ENCODE measurements around the gene RARS1.

The RARS1 gene

GRCh38 chr5:168467755-168468330 lies 18.4 kb upstream of the RARS1 start:
- Histone ChIP-seq H3K36me3 (replicated peaks) (peaks cover 23% of the 10 kb centered on the region), H3K9me3 (no peaks in the 10 kb centered on the region)

GRCh38 chr5:168468836-168469235 lies 17.4 kb upstream of the RARS1 start:
- no peak overlapping the region for H3K4me3 ChIP-seq
- H3K27me3 ChIP-seq (ENCODE audit: low read depth) = no peaks in the 10 kb centered on the region
- no peak for DNase-seq (ENCODE audit: low spot score in 2 of 2)
- H3K9me3 ChIP-seq = no peaks in the 10 kb centered on the region
- no peaks in the 10 kb centered on the region for H3K4me1 ChIP-seq
- in situ Hi-C loops (cut with MboI; ENCODE audit: low sequenced_read_pairs) = no loop called here
- H3K36me3 ChIP-seq (replicated peaks) = peaks cover 23% of the 10 kb centered on the region

More at GRCh38 chr5:168467755-168468330, 18.4 kb upstream of the RARS1 start:
- Histone ChIP-seq H3K4me1 (no peaks in the 10 kb centered on the region), H3K27me3 (ENCODE audit: low read depth) (no peaks in the 10 kb centered on the region), H3K4me3 (no peak overlapping the region)
- DNase-seq (ENCODE audit: low spot score in 2 of 2) = no peak
- in situ Hi-C loops (cut with MboI; ENCODE audit: low sequenced_read_pairs) = no loop called here

GRCh38 chr5:168469816-168470215 lies 16.5 kb upstream of the RARS1 start:
- Histone ChIP-seq H3K9me3 (no peaks in the 10 kb centered on the region), H3K4me3 (no peak overlapping the region), H3K4me1 (no peaks in the 10 kb centered on the region), H3K36me3 (replicated peaks) (peaks cover 20% of the 10 kb centered on the region), H3K27me3 (ENCODE audit: low read depth) (no peaks in the 10 kb centered on the region)
- no peak for DNase-seq (ENCODE audit: low spot score in 2 of 2)
- in situ Hi-C loops (cut with MboI; ENCODE audit: low sequenced_read_pairs) = no loop called here

- Histone ChIP-seq H3K27me3 (ENCODE audit: low read depth) (no peaks in the 10 kb centered on the region), H3K36me3 (replicated peaks) (peaks cover 12% of the 10 kb centered on the region), H3K9me3 (no peaks in the 10 kb centered on the region), H3K4me3 (no peak overlapping the region), H3K4me1 (no peaks in the 10 kb centered on the region)
- in situ Hi-C loops (cut with MboI; ENCODE audit: low sequenced_read_pairs) = no loop called here
- no peak for DNase-seq (ENCODE audit: low spot score in 2 of 2)
Observed at GRCh38 chr5:168471785-168472184, 14.5 kb upstream of the RARS1 start.

GRCh38 chr5:168472329-168472728 lies 13.9 kb upstream of the RARS1 start:
- DNase-seq (ENCODE audit: low spot score in 2 of 2) = peak; percentile 24 to 28
- Histone ChIP-seq H3K27me3 (ENCODE audit: low read depth) (no peaks in the 10 kb centered on the region), H3K4me1 (no peaks in the 10 kb centered on the region), H3K9me3 (no peaks in the 10 kb centered on the region), H3K4me3 (no peak overlapping the region), H3K36me3 (replicated peaks) (peaks cover 12% of the 10 kb centered on the region)
- in situ Hi-C loops (cut with MboI; ENCODE audit: low sequenced_read_pairs) = no loop called here

- in situ Hi-C loops (cut with MboI; ENCODE audit: low sequenced_read_pairs) = no loop called here
- Histone ChIP-seq H3K4me1 (no peaks in the 10 kb centered on the region), H3K36me3 (replicated peaks) (no peaks in the 10 kb centered on the region; the same call in none of the 2 replicates), H3K9me3 (no peaks in the 10 kb centered on the region), H3K27me3 (ENCODE audit: low read depth) (no peaks in the 10 kb centered on the region), H3K4me3 (no peak overlapping the region)
- no peak for DNase-seq (ENCODE audit: low spot score in 2 of 2)
Observed at GRCh38 chr5:168474319-168474718, 12.0 kb upstream of the RARS1 start.

- no peak for DNase-seq (ENCODE audit: low spot score in 2 of 2)
- H3K9me3 ChIP-seq = no peaks in the 10 kb centered on the region
Observed at GRCh38 chr5:168477060-168477459, 9.2 kb upstream of the RARS1 start.

GRCh38 chr5:168479166-168479565 lies 7.1 kb upstream of the RARS1 start:
- no peaks in the 10 kb centered on the region for H3K9me3 ChIP-seq
- in situ Hi-C loops (cut with MboI; ENCODE audit: low sequenced_read_pairs) = loop anchor here (25.0 kb wide), 1 partner anchor 1108 kb away; the partner anchor contains the start of gene SPDL1
- no peaks in the 10 kb centered on the region for H3K27me3 ChIP-seq (ENCODE audit: low read depth)
- DNase-seq (ENCODE audit: low spot score in 2 of 2) = no peak
- H3K36me3 ChIP-seq (replicated peaks) = no peaks in the 10 kb centered on the region; the same call in 1 of the 2 replicates
- no peak overlapping the region for H3K4me3 ChIP-seq
- peaks cover 3% of the 10 kb centered on the region; the same call in 1 of the 2 replicates for H3K4me1 ChIP-seq

More at GRCh38 chr5:168477060-168477459, 9.2 kb upstream of the RARS1 start:
- Histone ChIP-seq H3K36me3 (replicated peaks) (no peaks in the 10 kb centered on the region; the same call in 1 of the 2 replicates), H3K27me3 (ENCODE audit: low read depth) (no peaks in the 10 kb centered on the region), H3K4me1 (no peaks in the 10 kb centered on the region), H3K4me3 (no peak overlapping the region)
- in situ Hi-C loops (cut with MboI; ENCODE audit: low sequenced_read_pairs) = loop anchor here (25.0 kb wide), 1 partner anchor 1110 kb away; the partner anchor contains the start of gene SPDL1

GRCh38 chr5:168480601-168481000 lies 5.7 kb upstream of the RARS1 start:
- in situ Hi-C loops (cut with MboI; ENCODE audit: low sequenced_read_pairs) = loop anchor here (25.0 kb wide), 1 partner anchor 1107 kb away; the partner anchor contains the start of gene SPDL1
- no peaks in the 10 kb centered on the region for H3K36me3 ChIP-seq (replicated peaks)
- no peak overlapping the region for H3K4me3 ChIP-seq
- H3K9me3 ChIP-seq = no peaks in the 10 kb centered on the region
- DNase-seq (ENCODE audit: low spot score in 2 of 2) = no peak
- H3K4me1 ChIP-seq = peaks cover 3% of the 10 kb centered on the region; the same call in 1 of the 2 replicates
- no peaks in the 10 kb centered on the region for H3K27me3 ChIP-seq (ENCODE audit: low read depth)

- DNase-seq (ENCODE audit: low spot score in 2 of 2) = peak in 1 of 2 experiments; percentile 13
- Histone ChIP-seq H3K36me3 (replicated peaks) (no peaks in the 10 kb centered on the region), H3K9me3 (no peaks in the 10 kb centered on the region), H3K27me3 (ENCODE audit: low read depth) (no peaks in the 10 kb centered on the region), H3K4me3 (no peak overlapping the region), H3K4me1 (peaks cover 3% of the 10 kb centered on the region)
- in situ Hi-C loops (cut with MboI; ENCODE audit: low sequenced_read_pairs) = loop anchor here (25.0 kb wide), 1 partner anchor 1106 kb away; the partner anchor contains the start of gene SPDL1
Observed at GRCh38 chr5:168481330-168481788, 4.9 kb upstream of the RARS1 start.

- no peak for DNase-seq (ENCODE audit: low spot score in 2 of 2)
- H3K36me3 ChIP-seq (replicated peaks) = peaks cover 3% of the 10 kb centered on the region; the same call in 1 of the 2 replicates
- H3K9me3 ChIP-seq = no peaks in the 10 kb centered on the region
- in situ Hi-C loops (cut with MboI; ENCODE audit: low sequenced_read_pairs) = loop anchor here (25.0 kb wide), 1 partner anchor 1105 kb away; the partner anchor contains the start of gene SPDL1
- H3K4me3 ChIP-seq = no peak overlapping the region
- no peaks in the 10 kb centered on the region for H3K27me3 ChIP-seq (ENCODE audit: low read depth)
- peaks cover 3% of the 10 kb centered on the region for H3K4me1 ChIP-seq
Observed at GRCh38 chr5:168482361-168482760, 3.9 kb upstream of the RARS1 start.

GRCh38 chr5:168489059-168489458 lies 2.8 kb downstream of the RARS1 start:
- Histone ChIP-seq H3K36me3 (replicated peaks) (peaks cover 68% of the 10 kb centered on the region), H3K9me3 (no peaks in the 10 kb centered on the region), H3K4me3 (no peak overlapping the region)

GRCh38 chr5:168494057-168494555 lies 7.8 kb downstream of the RARS1 start:
- no peaks in the 10 kb centered on the region for H3K9me3 ChIP-seq
- no peak for DNase-seq (ENCODE audit: low spot score in 2 of 2)
- H3K36me3 ChIP-seq (replicated peaks) = peaks cover 93% of the 10 kb centered on the region
- no peaks in the 10 kb centered on the region for H3K4me1 ChIP-seq
- no peaks in the 10 kb centered on the region for H3K27me3 ChIP-seq (ENCODE audit: low read depth)
- H3K4me3 ChIP-seq = no peak overlapping the region
- in situ Hi-C loops (cut with MboI; ENCODE audit: low sequenced_read_pairs) = loop anchor here (25.0 kb wide), 1 partner anchor 1093 kb away; the partner anchor contains the start of gene SPDL1

More at GRCh38 chr5:168489059-168489458, 2.8 kb downstream of the RARS1 start:
- DNase-seq (ENCODE audit: low spot score in 2 of 2) = no peak
- Histone ChIP-seq H3K27me3 (ENCODE audit: low read depth) (no peaks in the 10 kb centered on the region), H3K4me1 (no peaks in the 10 kb centered on the region; the same call in 1 of the 2 replicates)
- in situ Hi-C loops (cut with MboI; ENCODE audit: low sequenced_read_pairs) = loop anchor here (25.0 kb wide), 1 partner anchor 1098 kb away; the partner anchor contains the start of gene SPDL1

Data from HAP-1 (cell line).